KMS-11 (cell line): ENCODE data around the gene HAGHL.

Source experiments
- H2AFZ ChIP-seq: fragments of 200-600 bp; sonication (generic); 2 replicates; pipeline ENCODE4 v1.6.1; 2016; ENCODE audit warnings: antibody characterized with exemption, mixed run types, low read depth
- H3K27ac ChIP-seq: fragments of 200-600 bp; sonication (generic); 2 replicates; pipeline ENCODE4 v1.6.1; 2016; ENCODE audit warnings: mild to moderate bottlenecking, mixed run types
- H3K27me3 ChIP-seq: fragments of 200-600 bp; sonication (generic); 2 replicates; pipeline ENCODE4 v1.6.1; 2017; ENCODE audit warnings: mild to moderate bottlenecking, low read depth, mixed run types, moderate library complexity; ENCODE audit not compliant: insufficient read depth
- H3K36me3 ChIP-seq: fragments of 200-600 bp; sonication (generic); 2 replicates; pipeline ENCODE4 v1.6.1; 2017; ENCODE audit warnings: mild to moderate bottlenecking, mixed run types; ENCODE audit not compliant: insufficient read depth
- H3K4me1 ChIP-seq: fragments of 200-600 bp; sonication (generic); 2 replicates; pipeline ENCODE4 v1.6.1; 2016; ENCODE audit warnings: mild to moderate bottlenecking, low read depth, mixed run types; ENCODE audit not compliant: poor library complexity, severe bottlenecking
- H3K4me2 ChIP-seq: fragments of 200-600 bp; sonication (generic); 2 replicates; pipeline ENCODE4 v1.7.0; 2016; ENCODE audit warnings: mild to moderate bottlenecking, mixed run types
- H3K4me3 ChIP-seq: fragments of 200-600 bp; sonication (generic); IDR thresholded peaks from 2 replicates; pipeline ENCODE4 v1.6.1; 2017; ENCODE audit warnings: low read depth, low read length, mixed read lengths; ENCODE audit not compliant: insufficient read depth
- H3K79me2 ChIP-seq: fragments of 200-600 bp; sonication (generic); 2 replicates; pipeline ENCODE4 v1.6.1; 2016; ENCODE audit warnings: low read depth, mixed run types; ENCODE audit not compliant: insufficient read depth
- H3K9ac ChIP-seq: fragments of 200-600 bp; sonication (generic); 2 replicates; pipeline ENCODE4 v1.6.1; 2016; ENCODE audit warnings: mild to moderate bottlenecking, mixed run types
- H4K20me1 ChIP-seq: fragments of 200-600 bp; sonication (generic); 2 replicates; pipeline ENCODE4 v1.6.1; 2016; ENCODE audit warnings: mild to moderate bottlenecking, mixed run types; ENCODE audit not compliant: insufficient read depth
- TF ChIP-seq, protein P1 (sequence below): fragments of 200-600 bp; sonication (generic); conservative IDR thresholded peaks from 2 replicates; pipeline ENCODE4 v1.6.1; 2017; ENCODE audit warnings: low read depth, mild to moderate bottlenecking, antibody characterized with exemption, low read length, moderate library complexity, mixed read lengths

HAGHL gene

DNA sequence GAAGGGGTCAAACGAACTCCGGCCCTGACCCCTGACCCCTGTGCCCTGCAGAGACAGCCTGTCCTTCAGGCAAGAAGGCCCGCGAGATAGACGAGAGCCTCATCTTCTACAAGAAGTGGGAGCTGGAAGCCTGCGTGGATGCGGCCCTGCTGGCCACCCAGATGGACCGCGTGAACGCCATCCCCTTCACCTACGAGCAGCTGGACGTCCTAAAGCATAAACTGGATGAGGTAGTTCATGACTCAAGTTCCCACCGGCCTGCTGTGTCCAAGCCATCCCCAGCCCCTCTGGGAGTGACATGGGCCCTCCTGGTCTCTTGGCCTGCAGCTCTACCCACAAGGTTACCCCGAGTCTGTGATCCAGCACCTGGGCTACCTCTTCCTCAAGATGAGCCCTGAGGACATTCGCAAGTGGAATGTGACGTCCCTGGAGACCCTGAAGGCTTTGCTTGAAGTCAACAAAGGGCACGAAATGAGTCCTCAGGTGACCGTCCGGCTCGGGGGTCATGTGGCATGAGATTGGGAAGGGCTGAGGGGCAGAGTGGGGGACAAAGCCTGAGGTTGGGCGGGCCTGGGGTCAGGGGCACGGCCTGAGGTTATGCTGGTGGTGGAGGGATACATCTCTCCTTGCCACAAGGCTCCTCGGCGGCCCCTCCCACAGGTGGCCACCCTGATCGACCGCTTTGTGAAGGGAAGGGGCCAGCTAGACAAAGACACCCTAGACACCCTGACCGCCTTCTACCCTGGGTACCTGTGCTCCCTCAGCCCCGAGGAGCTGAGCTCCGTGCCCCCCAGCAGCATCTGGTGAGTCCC lies 39.3 kb downstream of the HAGHL start:
- peaks cover 69% of the 10 kb centered on the region for H3K27me3 ChIP-seq
- no peak overlapping the region for H3K4me3 ChIP-seq
- TF ChIP-seq, protein P1, sequence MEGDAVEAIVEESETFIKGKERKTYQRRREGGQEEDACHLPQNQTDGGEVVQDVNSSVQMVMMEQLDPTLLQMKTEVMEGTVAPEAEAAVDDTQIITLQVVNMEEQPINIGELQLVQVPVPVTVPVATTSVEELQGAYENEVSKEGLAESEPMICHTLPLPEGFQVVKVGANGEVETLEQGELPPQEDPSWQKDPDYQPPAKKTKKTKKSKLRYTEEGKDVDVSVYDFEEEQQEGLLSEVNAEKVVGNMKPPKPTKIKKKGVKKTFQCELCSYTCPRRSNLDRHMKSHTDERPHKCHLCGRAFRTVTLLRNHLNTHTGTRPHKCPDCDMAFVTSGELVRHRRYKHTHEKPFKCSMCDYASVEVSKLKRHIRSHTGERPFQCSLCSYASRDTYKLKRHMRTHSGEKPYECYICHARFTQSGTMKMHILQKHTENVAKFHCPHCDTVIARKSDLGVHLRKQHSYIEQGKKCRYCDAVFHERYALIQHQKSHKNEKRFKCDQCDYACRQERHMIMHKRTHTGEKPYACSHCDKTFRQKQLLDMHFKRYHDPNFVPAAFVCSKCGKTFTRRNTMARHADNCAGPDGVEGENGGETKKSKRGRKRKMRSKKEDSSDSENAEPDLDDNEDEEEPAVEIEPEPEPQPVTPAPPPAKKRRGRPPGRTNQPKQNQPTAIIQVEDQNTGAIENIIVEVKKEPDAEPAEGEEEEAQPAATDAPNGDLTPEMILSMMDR = no peak
- no peaks in the 10 kb centered on the region for H3K36me3 ChIP-seq
- H3K27ac ChIP-seq = no peak overlapping the region
- H3K9ac ChIP-seq = no peak overlapping the region
- no peaks in the 10 kb centered on the region for H3K4me1 ChIP-seq
- H3K4me2 ChIP-seq = no peak overlapping the region
- H4K20me1 ChIP-seq = no peaks in the 10 kb centered on the region
- no peaks in the 10 kb centered on the region for H3K79me2 ChIP-seq
- H2AFZ ChIP-seq = no peak overlapping the region

DNA sequence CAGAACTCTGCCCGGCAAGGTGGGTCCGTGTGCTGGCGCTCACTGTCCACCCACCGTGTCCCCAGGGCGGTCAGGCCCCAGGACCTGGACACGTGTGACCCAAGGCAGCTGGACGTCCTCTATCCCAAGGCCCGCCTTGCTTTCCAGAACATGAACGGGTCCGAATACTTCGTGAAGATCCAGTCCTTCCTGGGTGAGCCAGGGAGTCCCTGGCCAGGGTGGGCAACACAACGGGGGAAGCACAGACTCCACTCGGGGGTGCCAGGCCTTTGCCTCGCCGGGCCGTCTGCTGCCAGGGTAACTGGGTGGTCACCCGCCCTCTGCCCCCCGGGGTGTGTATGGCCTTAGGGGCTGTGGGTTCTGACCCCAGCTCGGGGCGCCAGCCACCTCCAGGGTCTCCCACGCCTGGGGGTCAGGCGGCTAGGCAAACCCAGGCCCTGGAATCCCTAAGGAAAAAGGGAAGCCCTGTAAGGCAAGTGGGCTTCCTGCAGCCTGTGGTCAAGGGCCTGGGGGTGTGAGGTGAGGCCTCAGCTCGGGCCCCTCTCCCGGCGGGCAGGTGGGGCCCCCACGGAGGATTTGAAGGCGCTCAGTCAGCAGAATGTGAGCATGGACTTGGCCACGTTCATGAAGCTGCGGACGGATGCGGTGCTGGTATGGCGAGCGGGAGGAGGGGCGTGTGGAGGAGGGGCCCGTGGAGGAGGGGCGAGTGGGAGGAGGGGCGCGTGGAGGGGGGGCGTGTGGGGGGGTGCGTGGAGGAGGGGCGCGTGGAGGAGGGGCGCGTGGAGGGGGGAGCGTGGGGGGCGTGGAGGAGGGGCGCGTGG lies 40.1 kb downstream of the HAGHL start:
- Histone ChIP-seq H3K9ac (no peak overlapping the region), H3K27ac (no peak overlapping the region), H3K4me1 (no peaks in the 10 kb centered on the region), H4K20me1 (no peaks in the 10 kb centered on the region), H3K4me3 (no peak overlapping the region), H2AFZ (no peak overlapping the region), H3K36me3 (no peaks in the 10 kb centered on the region), H3K79me2 (no peaks in the 10 kb centered on the region), H3K27me3 (peaks cover 69% of the 10 kb centered on the region), H3K4me2 (no peak overlapping the region)
- TF ChIP-seq, protein P1 = no peak

DNA sequence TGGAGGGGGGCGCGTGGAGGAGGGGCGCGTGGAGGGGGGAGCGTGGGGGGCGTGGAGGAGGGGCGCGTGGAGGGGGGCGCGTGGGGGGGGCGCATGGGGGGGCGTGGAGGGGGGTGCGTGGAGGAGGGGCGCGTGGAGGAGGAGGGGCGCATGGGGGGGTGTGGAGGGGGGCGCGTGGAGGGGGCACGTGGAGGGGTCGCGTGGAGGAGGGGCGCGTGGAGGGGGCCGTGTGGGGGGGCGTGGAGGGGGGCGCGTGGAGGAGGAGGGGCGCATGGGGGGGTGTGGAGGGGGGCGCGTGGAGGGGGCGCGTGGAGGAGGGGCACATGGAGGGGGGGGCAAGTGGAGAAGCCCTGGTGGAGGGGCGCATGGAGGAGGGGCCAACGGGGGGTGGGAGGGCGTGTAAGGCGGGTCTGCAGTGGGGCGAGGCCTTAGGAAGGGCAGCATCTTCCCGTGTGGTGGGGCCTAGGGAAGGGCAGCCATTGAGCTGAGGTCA lies 40.9 kb downstream of the HAGHL start:
- Histone ChIP-seq H3K79me2 (no peaks in the 10 kb centered on the region), H3K36me3 (no peaks in the 10 kb centered on the region), H3K4me1 (no peaks in the 10 kb centered on the region), H3K27ac (no peak overlapping the region), H3K4me2 (no peak overlapping the region), H3K9ac (no peak overlapping the region), H4K20me1 (no peaks in the 10 kb centered on the region), H3K27me3 (peaks cover 67% of the 10 kb centered on the region), H2AFZ (no peak overlapping the region), H3K4me3 (no peak overlapping the region)
- TF ChIP-seq, protein P1 = no peak

DNA sequence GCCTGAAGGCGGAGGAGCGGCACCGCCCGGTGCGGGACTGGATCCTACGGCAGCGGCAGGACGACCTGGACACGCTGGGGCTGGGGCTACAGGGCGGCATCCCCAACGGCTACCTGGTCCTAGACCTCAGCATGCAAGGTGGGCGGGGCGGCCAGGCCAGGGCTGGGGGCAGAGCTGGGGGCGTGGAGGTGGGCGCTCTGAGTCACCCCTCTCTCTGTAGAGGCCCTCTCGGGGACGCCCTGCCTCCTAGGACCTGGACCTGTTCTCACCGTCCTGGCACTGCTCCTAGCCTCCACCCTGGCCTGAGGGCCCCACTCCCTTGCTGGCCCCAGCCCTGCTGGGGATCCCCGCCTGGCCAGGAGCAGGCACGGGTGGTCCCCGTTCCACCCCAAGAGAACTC lies 41.5 kb downstream of the HAGHL start:
- Histone ChIP-seq H3K27me3 (peaks cover 67% of the 10 kb centered on the region), H2AFZ (no peak overlapping the region), H3K79me2 (no peaks in the 10 kb centered on the region), H3K4me2 (no peak overlapping the region), H3K27ac (no peak overlapping the region), H3K9ac (no peak overlapping the region), H4K20me1 (no peaks in the 10 kb centered on the region), H3K36me3 (no peaks in the 10 kb centered on the region), H3K4me1 (no peaks in the 10 kb centered on the region), H3K4me3 (no peak overlapping the region)
- TF ChIP-seq, protein P1 = no peak
